GM10266 (cell line): ENCODE data around the gene CD6.

Experiments
- DNase-seq: peaks from one replicate; pipeline ENCODE4 v3.0.0; 2012; ENCODE audit errors: extremely low spot score
- CTCF ChIP-seq: IDR thresholded peaks from 2 replicates; pipeline ENCODE4 v1.5.1; 2012; ENCODE audit warnings: mild to moderate bottlenecking, low read depth; ENCODE audit not compliant: control insufficient read depth, insufficient read depth; ENCODE audit errors: missing control alignments

The CD6 gene

GRCh38 chr11:60974726-60975125 is 3.2 kb downstream of the CD6 start:
- no peak for TF ChIP-seq CTCF
- no peak for DNase-seq

- no peak for TF ChIP-seq CTCF
Observed at GRCh38 chr11:60977224-60977623, 5.7 kb downstream of the CD6 start.

GRCh38 chr11:60977836-60978235 is 6.4 kb downstream of the CD6 start:
- no peak for TF ChIP-seq CTCF
- DNase-seq = no peak

More at GRCh38 chr11:60977224-60977623, 5.7 kb downstream of the CD6 start:
- DNase-seq = no peak

- TF ChIP-seq CTCF = no peak
- DNase-seq = no peak
Observed at GRCh38 chr11:60978546-60979380, 7.3 kb downstream of the CD6 start.

GRCh38 chr11:60981515-60981914 is 10.0 kb downstream of the CD6 start:
- no peak for TF ChIP-seq CTCF
- no peak for DNase-seq

- TF ChIP-seq CTCF = no peak
- no peak for DNase-seq
Observed at GRCh38 chr11:60982184-60982583, 10.7 kb downstream of the CD6 start.

GRCh38 chr11:60984149-60984548 is 12.7 kb downstream of the CD6 start:
- DNase-seq = no peak
- no peak for TF ChIP-seq CTCF
